GM12801 (cell line): ENCODE data around the gene KDM6B.

ENCODE experiments used
- CTCF ChIP-seq: IDR thresholded peaks from one replicate; pipeline ENCODE4 v1.5.1; 2011; ENCODE audit warnings: control low read depth; ENCODE audit not compliant: insufficient read length; ENCODE audit errors: extremely low read depth

The KDM6B gene

GRCh38 chr17:7839876-7840261 is 5.9 kb downstream of the KDM6B start:
- no peak for TF ChIP-seq CTCF

- no peak for TF ChIP-seq CTCF
These were observed 6.4 kb downstream of the KDM6B start for GRCh38 chr17:7840441-7840840.

GRCh38 chr17:7840875-7841274 is 6.9 kb downstream of the KDM6B start:
- no peak for TF ChIP-seq CTCF

GRCh38 chr17:7841396-7841914 is 7.4 kb downstream of the KDM6B start:
- no peak for TF ChIP-seq CTCF

- TF ChIP-seq CTCF: no peak
These were observed 7.9 kb downstream of the KDM6B start for GRCh38 chr17:7841915-7842379.

- TF ChIP-seq CTCF: no peak
These were observed 8.6 kb downstream of the KDM6B start for GRCh38 chr17:7842380-7843256.

- no peak for TF ChIP-seq CTCF
These were observed 9.2 kb downstream of the KDM6B start for GRCh38 chr17:7843257-7843535.
